PC-9 (cell line): Measurements from ENCODE around the gene CRTC1. TPM values are rescaled to one million over a fixed set of nuclear protein-coding genes. Genes with fewer than 3 reads are reported as not detected.

ENCODE experiments used
- BruUV-seq: library from RNA; stranded (reverse); fragments of 400-500 nt; replicated peaks from 2 replicates; lab custom pipeline; 2021; lab: Mats Ljungman, UMichigan
- CTCF ChIA-PET: fragments of 300-600 bp; sonication (Branson Sonifier 250); formaldehyde crosslinking; loops from one replicate; lab custom pipeline; 2022; ENCODE audit warnings: antibody characterized with exemption; lab: Charles Lee
- POLR2A ChIA-PET: fragments of 300-600 bp; sonication (Branson Sonifier 250); formaldehyde crosslinking; loops from one replicate; lab custom pipeline; 2022; ENCODE audit warnings: antibody characterized with exemption; ENCODE audit not compliant: unreplicated experiment; lab: Charles Lee
- DNase-seq, 2 experiments: peaks; one replicate each; pipeline versions ENCODE4 v3.0.0 to v3.0.0-alpha.2; 2015 to 2022; ENCODE audit warnings: mixed read lengths in 1 of 2
- H2AFZ ChIP-seq: fragments of 200-600 bp; sonication (generic); 2 replicates; pipeline ENCODE4 v1.8.1; 2017; ENCODE audit warnings: antibody characterized with exemption
- H3F3A ChIP-seq: fragments of 200-600 bp; sonication (generic); 2 replicates; pipeline ENCODE4 v1.8.1; 2017; ENCODE audit warnings: antibody characterized with exemption, mild to moderate bottlenecking, low read depth; ENCODE audit not compliant: insufficient read depth
- H3K27ac ChIP-seq: fragments of 200-600 bp; sonication (generic); 2 replicates; pipeline ENCODE4 v1.6.1; 2016; ENCODE audit warnings: mixed run types
- H3K27me3 ChIP-seq: fragments of 200-600 bp; sonication (generic); 2 replicates; pipeline ENCODE4 v1.6.1; 2016; ENCODE audit warnings: low read depth, mixed run types; ENCODE audit not compliant: insufficient read depth
- H3K36me3 ChIP-seq: fragments of 200-600 bp; sonication (generic); 2 replicates; pipeline ENCODE4 v1.6.1; 2016; ENCODE audit warnings: low read depth, mixed run types
- H3K4me1 ChIP-seq: fragments of 200-600 bp; sonication (generic); replicated peaks from 2 replicates; pipeline ENCODE4 v1.6.1; 2016; ENCODE audit warnings: mixed run types; ENCODE audit not compliant: insufficient read depth
- H3K4me2 ChIP-seq: fragments of 200-600 bp; sonication (generic); 2 replicates; pipeline ENCODE4 v1.6.1; 2017; ENCODE audit warnings: mixed run types
- H3K4me3 ChIP-seq: fragments of 200-600 bp; sonication (generic); 2 replicates; pipeline ENCODE4 v1.6.1; 2016; ENCODE audit warnings: mixed run types
- H3K79me2 ChIP-seq: fragments of 200-600 bp; sonication (generic); 2 replicates; pipeline ENCODE4 v1.6.1; 2017; ENCODE audit warnings: low read depth, mixed run types
- H3K9me2 ChIP-seq: fragments of 200-600 bp; sonication (generic); 2 replicates; pipeline ENCODE4 v1.8.1; 2017; ENCODE audit warnings: mild to moderate bottlenecking; ENCODE audit not compliant: insufficient read depth
- H3K9me3 ChIP-seq: fragments of 200-600 bp; sonication (generic); 2 replicates; pipeline ENCODE4 v1.8.1; 2016; ENCODE audit warnings: low read depth; ENCODE audit not compliant: insufficient read depth
- H4K20me1 ChIP-seq: fragments of 200-600 bp; sonication (generic); 2 replicates; pipeline ENCODE4 v1.8.1; 2017; ENCODE audit not compliant: insufficient read depth
- EZH2 ChIP-seq: fragments of 200-600 bp; sonication (generic); IDR thresholded peaks from 2 replicates; pipeline ENCODE4 v1.8.0; 2017; ENCODE audit warnings: antibody characterized with exemption, low read depth
- intact Hi-C: fragments of 100-400 bp; cut with micrococcal nuclease; formaldehyde crosslinking; loops from one replicate; pipeline ENCODE4 v1.10.0; 2022; ENCODE audit not compliant: unreplicated experiment
- total RNA-seq: library from RNA; stranded (reverse); gene quantifications from 2 replicates; pipeline ENCODE4 v1.2.3, GENCODE V29; 2021
- TF ChIP-seq, protein P1 (sequence below): fragments of 200-600 bp; sonication (generic); conservative IDR thresholded peaks from 2 replicates; pipeline ENCODE4 v1.6.1; 2017; ENCODE audit warnings: mixed run types, antibody characterized with exemption, mild to moderate bottlenecking, moderate library complexity

CRTC1 gene
- total RNA-seq, 1 experiment from 2014 or later = 16.6 TPM

DNA sequence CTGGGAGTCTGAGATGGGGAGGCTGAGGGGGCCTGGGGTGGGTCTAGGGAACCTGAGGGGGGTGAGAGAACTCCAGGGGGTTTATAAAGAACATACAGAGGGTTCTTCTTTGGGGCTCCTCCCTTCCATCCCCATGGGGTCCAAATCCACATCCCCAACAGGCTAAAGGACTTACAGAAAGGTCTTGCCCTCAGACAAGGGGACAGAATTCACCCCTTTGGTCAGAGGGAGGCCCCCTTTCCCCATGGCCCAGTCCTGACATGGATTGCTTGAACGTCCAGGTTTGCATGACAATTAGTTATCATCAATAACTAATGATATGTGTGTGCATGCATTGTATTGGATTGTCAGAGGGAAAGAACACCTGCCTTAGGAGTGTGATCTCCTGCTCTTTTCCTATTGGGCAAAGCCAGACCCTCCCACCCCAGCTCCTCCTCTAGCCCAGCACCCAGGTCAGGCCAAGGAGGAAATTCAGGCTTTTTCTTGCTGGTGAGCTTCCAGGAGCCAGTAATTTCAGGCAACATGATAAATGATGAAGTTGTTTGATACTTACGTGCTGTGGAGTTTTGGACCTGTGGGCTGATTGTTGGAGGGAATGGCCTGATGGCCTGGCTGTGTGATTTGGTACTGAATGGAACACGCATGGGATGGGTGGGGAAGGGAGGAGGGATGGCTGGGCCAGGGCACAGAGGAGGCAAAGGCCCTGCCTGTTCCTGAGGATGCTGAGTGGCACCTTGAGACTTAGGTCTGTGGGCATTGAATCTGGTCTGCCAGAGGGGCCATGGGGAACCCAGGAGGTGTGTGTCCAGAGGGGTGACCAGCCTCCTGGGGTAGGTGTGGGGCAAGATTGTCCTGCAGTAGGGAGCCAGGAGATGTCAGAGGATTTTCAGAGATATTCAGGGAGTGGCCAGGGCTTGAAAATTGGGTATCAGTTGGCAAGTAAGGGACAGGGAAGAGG lies 45.5 kb upstream of the CRTC1 start:
- Histone ChIP-seq H3K4me2 (peak overlapping the region; percentile 92), H3F3A (peaks cover 21% of the 10 kb centered on the region), H4K20me1 (peaks cover 3% of the 10 kb centered on the region; the same call in 1 of the 2 replicates), H3K9me2 (no peaks in the 10 kb centered on the region), H3K4me1 (peaks cover 18% of the 10 kb centered on the region), H3K9me3 (no peaks in the 10 kb centered on the region), H2AFZ (no peak overlapping the region), H3K79me2 (peaks cover 38% of the 10 kb centered on the region), H3K4me3 (peak overlapping the region; percentile 94), H3K27me3 (no peaks in the 10 kb centered on the region), H3K27ac (no peak overlapping the region), H3K36me3 (no peaks in the 10 kb centered on the region)
- intact Hi-C loops = loop anchor here (2.0 kb wide), 1 partner anchor 41 kb away; no protein-coding TSS in a partner anchor
- TF ChIP-seq, protein P1, sequence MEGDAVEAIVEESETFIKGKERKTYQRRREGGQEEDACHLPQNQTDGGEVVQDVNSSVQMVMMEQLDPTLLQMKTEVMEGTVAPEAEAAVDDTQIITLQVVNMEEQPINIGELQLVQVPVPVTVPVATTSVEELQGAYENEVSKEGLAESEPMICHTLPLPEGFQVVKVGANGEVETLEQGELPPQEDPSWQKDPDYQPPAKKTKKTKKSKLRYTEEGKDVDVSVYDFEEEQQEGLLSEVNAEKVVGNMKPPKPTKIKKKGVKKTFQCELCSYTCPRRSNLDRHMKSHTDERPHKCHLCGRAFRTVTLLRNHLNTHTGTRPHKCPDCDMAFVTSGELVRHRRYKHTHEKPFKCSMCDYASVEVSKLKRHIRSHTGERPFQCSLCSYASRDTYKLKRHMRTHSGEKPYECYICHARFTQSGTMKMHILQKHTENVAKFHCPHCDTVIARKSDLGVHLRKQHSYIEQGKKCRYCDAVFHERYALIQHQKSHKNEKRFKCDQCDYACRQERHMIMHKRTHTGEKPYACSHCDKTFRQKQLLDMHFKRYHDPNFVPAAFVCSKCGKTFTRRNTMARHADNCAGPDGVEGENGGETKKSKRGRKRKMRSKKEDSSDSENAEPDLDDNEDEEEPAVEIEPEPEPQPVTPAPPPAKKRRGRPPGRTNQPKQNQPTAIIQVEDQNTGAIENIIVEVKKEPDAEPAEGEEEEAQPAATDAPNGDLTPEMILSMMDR = no peak
- no peak for TF ChIP-seq EZH2
- peak; percentile 50 to 54 for DNase-seq
- TSS peak; percentile 25 for BruUV-seq
- ChIA-PET CTCF (interaction anchor here (0.7 kb wide), 1 partner anchor 182 kb away, joined by 5 read pairs; no protein-coding TSS in a partner anchor), POLR2A (interaction anchor here (0.7 kb wide), 1 partner anchor 114 kb away, joined by 14 read pairs; no protein-coding TSS in a partner anchor)

DNA sequence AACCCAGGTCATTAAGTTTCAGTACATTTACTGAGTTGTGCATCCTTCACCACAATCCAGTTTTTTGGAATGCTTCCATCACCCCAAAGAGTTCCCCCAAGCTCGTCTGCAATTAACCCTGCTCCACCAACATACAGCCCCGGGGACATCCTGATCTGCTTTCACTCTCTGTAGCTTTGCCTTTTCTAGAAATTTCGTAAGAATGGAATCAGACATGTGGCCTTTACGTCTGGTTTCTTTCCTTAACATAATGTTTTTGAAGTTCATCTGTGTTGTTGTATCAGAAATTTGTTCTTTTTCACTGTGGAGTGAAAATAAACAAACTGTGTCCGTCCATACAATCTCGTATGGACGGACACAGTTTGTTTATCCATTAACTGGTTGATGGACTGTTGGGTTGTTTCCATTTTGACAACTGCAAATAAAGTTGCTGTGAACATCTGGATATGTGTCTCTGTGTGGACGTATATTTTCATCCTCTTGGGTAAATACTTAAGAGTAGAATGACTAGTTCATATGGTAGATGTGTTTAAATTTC lies 43.7 kb upstream of the CRTC1 start:
- H4K20me1 ChIP-seq = peaks cover 10% of the 10 kb centered on the region; the same call in 1 of the 2 replicates
- ChIA-PET POLR2A (no interaction called here), CTCF (no interaction called here)
- no peak for DNase-seq
- peaks cover 18% of the 10 kb centered on the region for H3K4me1 ChIP-seq
- H3K9me2 ChIP-seq = no peaks in the 10 kb centered on the region
- H3K27ac ChIP-seq = no peak overlapping the region
- TF ChIP-seq, protein P1 = no peak
- no peak for TF ChIP-seq EZH2
- H3F3A ChIP-seq = peaks cover 20% of the 10 kb centered on the region
- H3K4me3 ChIP-seq = no peak overlapping the region
- no peaks in the 10 kb centered on the region for H3K36me3 ChIP-seq
- no peak overlapping the region for H2AFZ ChIP-seq
- no peaks in the 10 kb centered on the region for H3K9me3 ChIP-seq
- intact Hi-C loops = no loop called here
- peaks cover 38% of the 10 kb centered on the region for H3K79me2 ChIP-seq
- no TSS peak for BruUV-seq
- no peak overlapping the region for H3K4me2 ChIP-seq
- H3K27me3 ChIP-seq = no peaks in the 10 kb centered on the region

GRCh38 chr19:18644196-18645034 lies 39.1 kb upstream of the CRTC1 start:
- H2AFZ ChIP-seq = no peak overlapping the region
- intact Hi-C loops = no loop called here
- POLR2A ChIA-PET = no interaction called here

More at GRCh38 chr19:18644196-18645034, 39.1 kb upstream of the CRTC1 start:
- peaks cover 18% of the 10 kb centered on the region; the same call in 1 of the 2 replicates for H3K79me2 ChIP-seq
- H3K27ac ChIP-seq = no peak overlapping the region
- no peak for DNase-seq
- H3K4me1 ChIP-seq = no peaks in the 10 kb centered on the region
- no peaks in the 10 kb centered on the region for H3K36me3 ChIP-seq
- no peaks in the 10 kb centered on the region for H3K9me2 ChIP-seq
- H3K27me3 ChIP-seq = no peaks in the 10 kb centered on the region
- H3K4me2 ChIP-seq = no peak overlapping the region
- TF ChIP-seq, protein P1 = no peak
- no peak for TF ChIP-seq EZH2
- no peak overlapping the region for H3K4me3 ChIP-seq
- H3F3A ChIP-seq = peaks cover 6% of the 10 kb centered on the region; the same call in 1 of the 2 replicates
- CTCF ChIA-PET = no interaction called here
- H4K20me1 ChIP-seq = peaks cover 31% of the 10 kb centered on the region; the same call in 1 of the 2 replicates
- H3K9me3 ChIP-seq = no peaks in the 10 kb centered on the region
- BruUV-seq = no TSS peak
